ENCODE measurements around the gene PDE2A. TPM values are rescaled to one million over a fixed set of nuclear protein-coding genes. Genes with fewer than 3 reads are reported as not detected.

Gene PDE2A
- total RNA-seq, 1 experiment from 2014 or later: 6.5 TPM

- DNase-seq (ENCODE audit: low spot score): no peak
Observed at GRCh38 chr11:72546866-72547265, 127.4 kb downstream of the PDE2A start.

- no peak for DNase-seq (ENCODE audit: low spot score)
Observed at GRCh38 chr11:72544589-72544988, 129.6 kb downstream of the PDE2A start.

GRCh38 chr11:72543849-72544542 is 130.2 kb downstream of the PDE2A start:
- DNase-seq (ENCODE audit: low spot score): no peak

GRCh38 chr11:72541257-72541974 is 132.8 kb downstream of the PDE2A start:
- DNase-seq (ENCODE audit: low spot score): no peak

- DNase-seq (ENCODE audit: low spot score): no peak
Observed at GRCh38 chr11:72537051-72537450, 137.2 kb downstream of the PDE2A start.

GRCh38 chr11:72535194-72535547 is 139.1 kb downstream of the PDE2A start:
- DNase-seq (ENCODE audit: low spot score): no peak

GRCh38 chr11:72534371-72535193 is 139.6 kb downstream of the PDE2A start:
- DNase-seq (ENCODE audit: low spot score): peak; percentile 30

GRCh38 chr11:72529068-72529467 is 145.2 kb downstream of the PDE2A start:
- DNase-seq (ENCODE audit: low spot score): no peak

- no peak for DNase-seq (ENCODE audit: low spot score)
Observed at GRCh38 chr11:72528121-72528520, 146.1 kb downstream of the PDE2A start.

Other genes starting within 250 kb of the PDE2A start
- gene CLPB, start 239.9 kb downstream of the PDE2A start, total RNA-seq (2014; rRNA removed; shearing (Covaris generic)): 41.7 and 48.8 TPM in 2 replicates
- gene ARAP1, start 78.0 kb upstream of the PDE2A start, total RNA-seq (2014; rRNA removed; shearing (Covaris generic)): 54.4 and 61.7 TPM in 2 replicates
- gene STARD10, start 119.6 kb upstream of the PDE2A start, total RNA-seq (2014; rRNA removed; shearing (Covaris generic)): 56.8 and 60.2 TPM in 2 replicates
- gene ATG16L2, start 140.0 kb upstream of the PDE2A start, total RNA-seq (2014; rRNA removed; shearing (Covaris generic)): 3.4 and 46.5 TPM in 2 replicates

Data from A172 (cell line).